SU-DHL-6 (cell line): ENCODE measurements around the gene ADAM17.

Source experiments
- H2AFZ ChIP-seq: fragments of 200-600 bp; sonication (generic); 2 replicates; pipeline ENCODE4 v1.6.1; 2014; ENCODE audit warnings: low read depth, mild to moderate bottlenecking, moderate library complexity, mixed read lengths, antibody characterized with exemption, low read length; ENCODE audit not compliant: severe bottlenecking
- H3F3A ChIP-seq: fragments of 200-600 bp; shearing (Covaris generic); 2 replicates; pipeline ENCODE4 v1.6.0; 2016; ENCODE audit warnings: antibody characterized with exemption, mild to moderate bottlenecking; ENCODE audit not compliant: insufficient read depth
- H3K27ac ChIP-seq: fragments of 200-600 bp; sonication (generic); 2 replicates; pipeline ENCODE4 v1.5.1; 2016; ENCODE audit warnings: low read depth, mild to moderate bottlenecking, low read length, moderate library complexity, mixed read lengths
- H3K27me3 ChIP-seq: fragments of 200-600 bp; sonication (generic), shearing (Covaris generic); 2 replicates; pipeline ENCODE4 v1.6.0; 2014; ENCODE audit warnings: mild to moderate bottlenecking, low read length
- H3K36me3 ChIP-seq: fragments of 200-600 bp; sonication (generic); 2 replicates; pipeline ENCODE4 v1.6.1; 2014; ENCODE audit warnings: mild to moderate bottlenecking, low read length, mixed read lengths
- H3K4me2 ChIP-seq: fragments of 300-600, 200-600 bp; shearing (Covaris generic), sonication (generic); 2 replicates; pipeline ENCODE4 v1.6.0; 2014; ENCODE audit warnings: low read length, low read depth, mild to moderate bottlenecking; ENCODE audit not compliant: poor library complexity, severe bottlenecking
- H3K4me3 ChIP-seq: fragments of 200-600 bp; sonication (generic); 2 replicates; pipeline ENCODE4 v1.5.1; 2014; ENCODE audit warnings: antibody characterized with exemption, low read length, mild to moderate bottlenecking, mixed read lengths; ENCODE audit not compliant: insufficient read depth, poor library complexity, severe bottlenecking
- H3K79me2 ChIP-seq: fragments of 200-600 bp; sonication (generic); 2 replicates; pipeline ENCODE4 v1.6.1; 2014; ENCODE audit warnings: mild to moderate bottlenecking, low read length, moderate library complexity; ENCODE audit not compliant: insufficient read depth
- H3K9ac ChIP-seq: fragments of 200-600 bp; sonication (generic); 2 replicates; pipeline ENCODE4 v1.7.0; 2014; ENCODE audit warnings: mild to moderate bottlenecking, low read length
- H3K9me2 ChIP-seq: fragments of 200-600 bp; sonication (generic); replicated peaks from 2 replicates; pipeline ENCODE4 v1.6.1; 2014; ENCODE audit warnings: low read length; ENCODE audit not compliant: insufficient read depth
- H3K9me3 ChIP-seq: fragments of 200-600 bp; sonication (generic); 2 replicates; pipeline ENCODE4 v1.6.1; 2014; ENCODE audit warnings: low read length, mixed read lengths; ENCODE audit not compliant: insufficient read depth
- H4K20me1 ChIP-seq: fragments of 200-600 bp; sonication (generic); 2 replicates; pipeline ENCODE4 v1.6.1; 2014; ENCODE audit warnings: low read depth, mild to moderate bottlenecking, antibody characterized with exemption, low read length, moderate library complexity, mixed read lengths
- EZH2phosphoT487 ChIP-seq: fragments of 200-600 bp; sonication (generic), shearing (Covaris generic); conservative IDR thresholded peaks from 2 replicates; pipeline ENCODE4 v1.6.1; 2018; ENCODE audit warnings: mild to moderate bottlenecking, antibody characterized with exemption, low read length, moderate library complexity, mixed read lengths
- TF ChIP-seq, protein P1 (sequence below): fragments of 200-600 bp; sonication (generic); IDR thresholded peaks from one replicate; pipeline ENCODE4 v1.5.1; 2017; ENCODE audit warnings: antibody characterized with exemption, mild to moderate bottlenecking, low read length, moderate library complexity; ENCODE audit not compliant: insufficient read depth, poor library complexity, severe bottlenecking

The ADAM17 gene

DNA sequence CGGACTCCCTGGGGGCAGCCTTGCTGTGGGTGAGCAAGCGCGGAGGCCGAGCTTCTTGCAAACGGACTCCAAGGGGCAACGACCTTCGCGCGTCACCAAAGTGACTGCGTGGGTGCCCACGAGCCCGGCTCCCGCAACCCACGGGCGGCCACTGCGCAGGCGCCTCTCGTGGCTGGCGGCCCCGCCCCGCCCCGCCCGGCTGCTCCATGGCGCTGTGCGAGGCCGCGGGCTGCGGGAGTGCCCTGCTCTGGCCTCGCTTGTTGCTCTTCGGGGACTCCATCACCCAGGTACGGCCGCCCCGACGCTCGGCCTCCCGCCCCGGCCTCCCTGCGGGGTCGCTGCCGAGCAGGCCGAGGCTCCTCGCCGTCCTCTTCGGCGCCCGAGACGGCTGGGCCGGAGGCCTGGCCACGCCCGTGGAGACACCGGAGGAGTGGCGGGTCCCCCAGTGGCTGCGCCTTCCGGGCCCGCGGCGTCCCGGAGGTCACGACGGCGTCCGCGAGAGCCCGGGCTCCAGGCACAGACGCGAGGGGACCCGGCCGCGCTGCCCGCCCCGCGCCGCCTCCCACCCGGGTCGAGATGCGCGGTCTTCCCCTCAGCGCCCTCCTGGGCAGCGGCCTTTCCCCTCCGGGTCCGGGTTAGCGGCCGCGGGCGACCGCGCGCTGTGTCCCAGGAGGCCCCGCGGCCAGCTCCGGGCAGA lies 81.1 kb downstream of the ADAM17 start, which contains the start of gene IAH1:
TSS of gene IAH1 (plus strand) at position 191 of the 697 bp plus-strand sequence. CDS start at position 207, 16 bp downstream.
- Histone ChIP-seq H3K36me3 (peaks cover 13% of the 10 kb centered on the region), H4K20me1 (no peaks in the 10 kb centered on the region), H3K79me2 (0 out of 2 replicates have a peak, but pooled peaks cover 14% of the 10 kb centered on the region), H3K9me2 (no peaks in the 10 kb centered on the region), H3K4me3 (peak within 1 kb of the TSS; percentile 84), H3K27ac (peak within 1 kb of the TSS; percentile 72), H3K9me3 (no peaks in the 10 kb centered on the region; the same call in 1 of the 2 replicates), H3F3A (peaks cover 43% of the 10 kb centered on the region), H2AFZ (peak within 1 kb of the TSS; percentile 85), H3K27me3 (no peaks in the 10 kb centered on the region), H3K9ac (peak within 1 kb of the TSS; percentile 85), H3K4me2 (peak within 1 kb of the TSS; percentile 96)
- TF ChIP-seq, protein P1, sequence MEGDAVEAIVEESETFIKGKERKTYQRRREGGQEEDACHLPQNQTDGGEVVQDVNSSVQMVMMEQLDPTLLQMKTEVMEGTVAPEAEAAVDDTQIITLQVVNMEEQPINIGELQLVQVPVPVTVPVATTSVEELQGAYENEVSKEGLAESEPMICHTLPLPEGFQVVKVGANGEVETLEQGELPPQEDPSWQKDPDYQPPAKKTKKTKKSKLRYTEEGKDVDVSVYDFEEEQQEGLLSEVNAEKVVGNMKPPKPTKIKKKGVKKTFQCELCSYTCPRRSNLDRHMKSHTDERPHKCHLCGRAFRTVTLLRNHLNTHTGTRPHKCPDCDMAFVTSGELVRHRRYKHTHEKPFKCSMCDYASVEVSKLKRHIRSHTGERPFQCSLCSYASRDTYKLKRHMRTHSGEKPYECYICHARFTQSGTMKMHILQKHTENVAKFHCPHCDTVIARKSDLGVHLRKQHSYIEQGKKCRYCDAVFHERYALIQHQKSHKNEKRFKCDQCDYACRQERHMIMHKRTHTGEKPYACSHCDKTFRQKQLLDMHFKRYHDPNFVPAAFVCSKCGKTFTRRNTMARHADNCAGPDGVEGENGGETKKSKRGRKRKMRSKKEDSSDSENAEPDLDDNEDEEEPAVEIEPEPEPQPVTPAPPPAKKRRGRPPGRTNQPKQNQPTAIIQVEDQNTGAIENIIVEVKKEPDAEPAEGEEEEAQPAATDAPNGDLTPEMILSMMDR, result no peak
- no peak for TF ChIP-seq EZH2phosphoT487

DNA sequence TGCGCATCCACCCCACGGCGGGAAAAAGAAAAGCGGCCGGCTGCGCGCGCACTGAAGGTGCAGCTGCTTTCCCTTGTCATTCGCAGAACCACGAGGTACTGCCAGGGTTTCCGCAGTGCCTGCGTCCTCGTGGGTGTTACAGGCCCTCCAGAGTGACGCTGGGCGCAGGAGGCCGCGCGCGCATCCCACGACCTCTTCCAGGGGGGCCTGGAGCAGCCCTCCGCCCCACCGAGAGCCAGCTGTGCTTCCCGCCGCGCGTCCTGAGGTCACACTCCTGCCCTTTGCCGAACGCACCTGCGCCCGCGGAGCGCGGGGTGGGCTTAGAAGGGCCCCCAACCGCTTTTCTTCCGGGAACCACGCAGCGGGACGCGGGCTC lies 81.7 kb downstream of the ADAM17 start:
- Histone ChIP-seq H3K9ac (peak overlapping the region; percentile 85), H3K36me3 (peaks cover 9% of the 10 kb centered on the region), H3K9me3 (no peaks in the 10 kb centered on the region; the same call in 1 of the 2 replicates), H3K79me2 (0 out of 2 replicates have a peak, but pooled peaks cover 14% of the 10 kb centered on the region), H3K9me2 (no peaks in the 10 kb centered on the region), H3K4me3 (peak overlapping the region; percentile 84), H3K27ac (peak overlapping the region; percentile 72), H4K20me1 (no peaks in the 10 kb centered on the region), H3F3A (peaks cover 38% of the 10 kb centered on the region), H2AFZ (peak overlapping the region; percentile 85), H3K27me3 (no peaks in the 10 kb centered on the region), H3K4me2 (peak overlapping the region; percentile 96)
- no peak for TF ChIP-seq EZH2phosphoT487

DNA sequence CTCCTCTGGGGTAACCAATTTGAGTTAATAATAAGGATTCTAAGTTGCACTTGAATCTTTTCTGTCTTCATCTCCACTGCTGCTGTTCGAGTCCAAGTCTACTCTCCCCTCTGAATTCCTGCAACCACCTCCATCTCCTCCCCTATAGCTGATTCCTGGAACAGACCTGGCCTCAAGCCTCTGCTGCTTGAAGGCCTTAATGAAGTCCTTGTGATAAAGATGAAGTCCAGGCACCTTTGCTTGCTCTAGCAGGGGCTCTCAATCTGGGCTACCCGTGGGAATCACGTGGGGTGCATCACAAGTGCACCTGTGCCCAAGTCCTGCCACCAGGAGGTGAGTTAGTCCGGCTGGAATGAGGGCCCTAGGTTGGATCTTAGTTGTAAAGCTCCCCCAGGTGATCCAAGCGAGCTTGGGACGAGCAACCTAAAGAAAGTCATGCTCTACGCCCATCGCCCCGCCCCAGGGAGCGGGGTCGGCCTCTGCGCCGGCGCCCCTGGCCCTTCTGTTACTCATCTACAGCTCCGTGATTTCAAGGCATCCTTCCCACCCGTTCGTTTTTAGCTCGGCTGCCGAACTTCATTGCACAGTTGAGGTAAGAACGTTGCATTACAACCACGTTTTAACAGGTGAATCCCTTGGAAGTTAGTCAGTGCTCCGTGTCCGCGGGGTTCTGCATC lies 82.2 kb downstream of the ADAM17 start:
- Histone ChIP-seq H3K9me3 (no peaks in the 10 kb centered on the region; the same call in 1 of the 2 replicates), H3F3A (peaks cover 33% of the 10 kb centered on the region), H3K79me2 (0 out of 2 replicates have a peak, but pooled peaks cover 14% of the 10 kb centered on the region), H3K27ac (peak overlapping the region; percentile 72), H4K20me1 (no peaks in the 10 kb centered on the region), H2AFZ (peak overlapping the region; percentile 85), H3K4me2 (peak overlapping the region; percentile 96), H3K4me3 (peak overlapping the region; percentile 84), H3K9ac (peak overlapping the region; percentile 85), H3K27me3 (no peaks in the 10 kb centered on the region), H3K9me2 (no peaks in the 10 kb centered on the region), H3K36me3 (peaks cover 9% of the 10 kb centered on the region)
- TF ChIP-seq EZH2phosphoT487, result no peak
- TF ChIP-seq, protein P1, result no peak
